Right lobe of liver (tissue), 6 donors: ENCODE data around the gene SH3BP2. TPM values are rescaled to one million over a fixed set of nuclear protein-coding genes. Genes with fewer than 3 reads are reported as not detected.

ENCODE experiments used
- ATAC-seq, 4 donors: fragments of 200-7000 bp; cut with Tn5 transposase; one replicate each; pipeline ENCODE4 v1.9.1; 2020; ENCODE audit warnings: mild to moderate bottlenecking in 4 of 4, moderate library complexity in 4 of 4
- DNase-seq, 3 donors: peaks; one replicate each; pipeline ENCODE4 v3.0.0-alpha.2; 2020
- H3K27ac ChIP-seq, 3 donors: fragments of 200-600 bp; one replicate each; pipeline ENCODE4 v1.8.0; 2022
- H3K27me3 ChIP-seq, 2 donors: fragments of 200-600 bp; one replicate each; pipeline ENCODE4 v1.8.0; 2022
- H3K36me3 ChIP-seq, 4 donors: fragments of 200-600 bp; sonication (generic) in 1 of 4; one replicate each; pipeline versions ENCODE4 v1.5.1 to v1.8.0; 2017 to 2022; ENCODE audit warnings: control low read depth in 1 of 4
- H3K4me1 ChIP-seq, 4 donors: fragments of 200-600 bp; sonication (generic) in 1 of 4; one replicate each; pipeline versions ENCODE4 v1.5.1 to v1.8.0; 2017 to 2022; ENCODE audit warnings: control low read depth in 1 of 4
- H3K4me3 ChIP-seq, 3 donors: fragments of 200-600 bp; one replicate each; pipeline ENCODE4 v1.8.0; 2022
- H3K9me3 ChIP-seq, 4 donors: fragments of 200-600 bp; sonication (generic) in 1 of 4; one replicate each; pipeline versions ENCODE4 v1.5.1 to v1.8.0; 2017 to 2022; ENCODE audit warnings: control low read depth in 1 of 4
- POLR2A ChIP-seq: fragments of 450-650 bp; IDR thresholded peaks from one replicate; pipeline ENCODE4 v1.6.1; 2017; ENCODE audit warnings: antibody characterized with exemption, mild to moderate bottlenecking
- WGBS: methylation state at CpG from one replicate; pipeline ENCODE4 v1.1.6; 2018; ENCODE audit warnings: low coverage, low lambda C conversion rate; ENCODE audit not compliant: insufficient coverage; ENCODE audit errors: missing lambda C conversion rate; 5-methylcytosine and 5-hydroxymethylcytosine counted together
- intact Hi-C, 2 donors: fragments of 100-400 bp; cut with DNase I; formaldehyde crosslinking; loops; one replicate each; pipeline versions ENCODE4 v1.11.2 to v1.14.1; 2022
- total RNA-seq, 6 experiments: library from RNA; depleted of rRNA in 2 of 6; stranded (reverse); fragments of >200 nt in 2 of 6; fragmentation: NEBNext Ultra II Directional in 3 of 6; extraction: Animal tissue kit (Norgen Biotek cat#: 25700) in 3 of 6; gene quantifications; one replicate each; pipeline versions ENCODE4 v1.1.0 to v1.2.4, GENCODE V29; 2016 to 2023
- TF ChIP-seq, protein P1 (sequence below), 4 donors: fragments of 200-600 bp in 3 of 4; fragments of 450-650 bp in 1 of 4; IDR thresholded peaks; one replicate each; pipeline versions ENCODE4 v1.5.1 to v1.8.0; 2016 to 2022; ENCODE audit warnings: antibody characterized with exemption in 4 of 4, mild to moderate bottlenecking in 2 of 4
- donor health status: DM: no; HTN: yes; CAD: no.
- donor health status: DM: no; HTN: no; CAD: no.
- donor health status: DM: no; HTN: no; CAD: no.
- donor health status: DM: no; HTN: yes; CAD: no.
- donor health status: DM: no; HTN: yes; CAD: no.

The SH3BP2 gene
- total RNA-seq, 6 experiments from 2014 or later = 34.9 to 51.8 (median 40.7) TPM

GRCh38 chr4:2803624-2804448 lies 11.0 kb downstream of the SH3BP2 start:
- peak in 1 of 4 donors; percentile 50 for ATAC-seq
- Histone ChIP-seq H3K4me3 (no peak overlapping the region), H3K4me1 (peaks cover 2 to 63% (median 19%) of the 10 kb centered on the region in 4 donors), H3K9me3 (no peaks in the 10 kb centered on the region), H3K27me3 (no peaks in the 10 kb centered on the region), H3K36me3 (no peaks in the 10 kb centered on the region), H3K27ac (no peak overlapping the region)
- TF ChIP-seq POLR2A = no peak
- TF ChIP-seq, protein P1, sequence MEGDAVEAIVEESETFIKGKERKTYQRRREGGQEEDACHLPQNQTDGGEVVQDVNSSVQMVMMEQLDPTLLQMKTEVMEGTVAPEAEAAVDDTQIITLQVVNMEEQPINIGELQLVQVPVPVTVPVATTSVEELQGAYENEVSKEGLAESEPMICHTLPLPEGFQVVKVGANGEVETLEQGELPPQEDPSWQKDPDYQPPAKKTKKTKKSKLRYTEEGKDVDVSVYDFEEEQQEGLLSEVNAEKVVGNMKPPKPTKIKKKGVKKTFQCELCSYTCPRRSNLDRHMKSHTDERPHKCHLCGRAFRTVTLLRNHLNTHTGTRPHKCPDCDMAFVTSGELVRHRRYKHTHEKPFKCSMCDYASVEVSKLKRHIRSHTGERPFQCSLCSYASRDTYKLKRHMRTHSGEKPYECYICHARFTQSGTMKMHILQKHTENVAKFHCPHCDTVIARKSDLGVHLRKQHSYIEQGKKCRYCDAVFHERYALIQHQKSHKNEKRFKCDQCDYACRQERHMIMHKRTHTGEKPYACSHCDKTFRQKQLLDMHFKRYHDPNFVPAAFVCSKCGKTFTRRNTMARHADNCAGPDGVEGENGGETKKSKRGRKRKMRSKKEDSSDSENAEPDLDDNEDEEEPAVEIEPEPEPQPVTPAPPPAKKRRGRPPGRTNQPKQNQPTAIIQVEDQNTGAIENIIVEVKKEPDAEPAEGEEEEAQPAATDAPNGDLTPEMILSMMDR (IDR thresholded peaks at IDR 0.05) = no peak
- 65% methylated on average over 4 of the region's 20 CpGs for WGBS
- peak; percentile 49 to 64 (median 54) for DNase-seq
- intact Hi-C loops = no loop called here

DNA sequence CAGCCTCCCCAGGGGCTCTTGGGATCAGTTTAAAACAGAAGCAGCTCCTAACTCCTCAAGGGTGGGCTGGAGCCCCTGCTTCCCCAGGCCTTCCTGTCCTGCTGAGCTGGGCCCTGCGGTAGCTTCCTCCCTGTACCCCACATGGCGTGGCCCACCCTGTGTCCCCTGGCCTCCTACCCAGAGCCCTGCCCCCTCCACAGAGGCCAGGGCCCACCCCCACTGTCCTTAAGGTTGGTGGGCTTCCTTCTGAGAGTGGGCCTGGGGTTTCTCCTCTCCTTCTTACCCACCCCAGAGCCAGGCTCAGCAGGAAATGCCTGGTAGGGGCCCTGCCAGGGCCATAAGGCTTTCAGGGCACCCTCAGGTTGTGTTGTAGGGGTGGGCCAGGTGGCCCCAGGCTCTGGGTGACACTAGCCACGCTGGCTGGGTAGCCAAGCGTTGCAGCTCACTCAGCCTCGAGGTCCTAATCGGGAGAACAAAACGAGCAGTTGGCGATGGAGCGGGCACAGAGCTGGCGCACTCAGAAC lies 11.6 kb downstream of the SH3BP2 start:
- no peak overlapping the region for H3K4me3 ChIP-seq
- H3K27me3 ChIP-seq = no peaks in the 10 kb centered on the region
- H3K27ac ChIP-seq = no peak overlapping the region
- H3K36me3 ChIP-seq = no peaks in the 10 kb centered on the region
- intact Hi-C loops = no loop called here
- no peak for TF ChIP-seq POLR2A
- TF ChIP-seq, protein P1 (IDR thresholded peaks at IDR 0.05) = no peak
- DNase-seq = peak in 1 of 3 donors; percentile 49
- no peak for ATAC-seq
- WGBS = 73% methylated on average over 6 of the region's 10 CpGs
- peaks cover 2 to 59% (median 16%) of the 10 kb centered on the region in 4 donors for H3K4me1 ChIP-seq
- H3K9me3 ChIP-seq = no peaks in the 10 kb centered on the region

DNA sequence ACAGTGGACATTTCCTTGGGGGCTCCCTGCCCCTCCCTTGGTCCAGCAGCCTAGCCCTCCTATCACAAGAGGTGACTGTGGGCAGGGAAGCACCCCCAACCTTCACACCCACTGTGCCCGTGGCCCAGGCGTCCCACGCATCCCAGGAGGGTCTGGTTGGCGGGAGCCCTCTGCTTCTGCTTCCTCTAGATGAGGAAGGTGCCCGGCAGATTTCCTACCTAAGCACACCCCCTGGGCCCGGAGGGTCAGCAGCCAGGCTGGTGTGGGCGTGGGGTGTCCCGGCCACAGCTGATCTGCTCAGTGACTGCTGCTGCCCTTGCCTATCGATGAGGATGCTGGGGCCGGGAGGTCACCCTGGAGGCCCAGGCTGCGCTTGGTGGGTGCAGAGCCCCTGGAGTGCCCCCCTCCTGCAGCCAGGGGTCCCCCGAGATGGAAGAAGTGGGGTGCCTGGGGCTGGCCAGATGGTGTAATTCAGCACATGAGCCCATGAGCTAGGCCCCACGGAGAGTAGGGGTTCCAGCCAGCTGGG lies 12.2 kb downstream of the SH3BP2 start:
- H3K27ac ChIP-seq = no peak overlapping the region
- no peak for TF ChIP-seq POLR2A
- TF ChIP-seq, protein P1 (IDR thresholded peaks at IDR 0.05) = no peak
- WGBS = no CpG with 5 or more reads among the region's 13 CpGs
- no peak for ATAC-seq
- no peak overlapping the region for H3K4me3 ChIP-seq
- H3K36me3 ChIP-seq = no peaks in the 10 kb centered on the region
- no peaks in the 10 kb centered on the region for H3K27me3 ChIP-seq
- peak; percentile 22 to 54 (median 45) for DNase-seq
- peaks cover 2 to 59% (median 15%) of the 10 kb centered on the region in 4 donors for H3K4me1 ChIP-seq
- no peaks in the 10 kb centered on the region for H3K9me3 ChIP-seq
- intact Hi-C loops = no loop called here

DNA sequence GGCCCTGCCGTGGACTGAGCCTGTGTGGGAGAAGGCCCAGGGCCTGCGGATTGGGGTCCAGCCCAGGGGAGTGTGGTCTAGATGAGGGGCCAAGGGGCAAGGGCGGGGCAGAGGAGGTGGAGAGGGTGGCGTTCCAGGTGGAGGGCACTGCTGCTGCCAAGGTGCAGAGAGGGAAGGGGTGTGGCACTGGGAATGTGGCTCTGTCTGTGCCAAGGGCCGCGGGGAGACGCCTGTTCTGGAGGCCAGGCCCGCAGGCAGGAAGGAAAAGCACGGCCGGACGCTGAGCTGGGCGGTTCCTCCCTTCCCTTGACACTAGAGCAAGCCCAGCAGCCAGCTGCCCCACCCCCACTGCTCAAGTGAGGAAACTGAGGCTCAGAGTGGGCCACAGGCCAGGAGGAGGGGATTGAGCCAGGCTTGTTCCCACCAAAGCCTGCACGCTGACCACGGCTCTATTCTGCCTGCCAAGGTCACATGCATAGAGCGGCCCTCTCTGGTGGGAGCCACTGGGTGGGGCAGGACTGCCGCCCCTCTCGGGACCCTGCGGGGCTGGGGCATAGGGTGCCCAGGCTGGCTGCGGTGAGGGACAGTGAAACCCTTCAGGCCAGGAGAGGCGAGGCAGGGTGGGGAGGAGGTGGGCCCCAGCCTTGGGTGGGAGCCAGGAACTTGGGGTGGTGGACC lies 13.0 kb downstream of the SH3BP2 start:
- no peaks in the 10 kb centered on the region for H3K36me3 ChIP-seq
- no peaks in the 10 kb centered on the region for H3K27me3 ChIP-seq
- H3K27ac ChIP-seq = peak overlapping the region in 2 of 3 donors; percentile 38 to 43
- H3K9me3 ChIP-seq = no peaks in the 10 kb centered on the region
- H3K4me1 ChIP-seq = peaks cover 2 to 54% (median 17%) of the 10 kb centered on the region in 4 donors
- no peak overlapping the region for H3K4me3 ChIP-seq
- 47% methylated on average over 3 of the region's 20 CpGs for WGBS
- DNase-seq (peak; percentile 58 to 75 (median 70)), ATAC-seq (peak; percentile 26 to 38 (median 30))
- intact Hi-C loops = no loop called here
- TF ChIP-seq, protein P1 (IDR thresholded peaks at IDR 0.05) = no peak
- TF ChIP-seq POLR2A = no peak
